ENCODE results near the gene SLC19A3.

Gene SLC19A3

DNA sequence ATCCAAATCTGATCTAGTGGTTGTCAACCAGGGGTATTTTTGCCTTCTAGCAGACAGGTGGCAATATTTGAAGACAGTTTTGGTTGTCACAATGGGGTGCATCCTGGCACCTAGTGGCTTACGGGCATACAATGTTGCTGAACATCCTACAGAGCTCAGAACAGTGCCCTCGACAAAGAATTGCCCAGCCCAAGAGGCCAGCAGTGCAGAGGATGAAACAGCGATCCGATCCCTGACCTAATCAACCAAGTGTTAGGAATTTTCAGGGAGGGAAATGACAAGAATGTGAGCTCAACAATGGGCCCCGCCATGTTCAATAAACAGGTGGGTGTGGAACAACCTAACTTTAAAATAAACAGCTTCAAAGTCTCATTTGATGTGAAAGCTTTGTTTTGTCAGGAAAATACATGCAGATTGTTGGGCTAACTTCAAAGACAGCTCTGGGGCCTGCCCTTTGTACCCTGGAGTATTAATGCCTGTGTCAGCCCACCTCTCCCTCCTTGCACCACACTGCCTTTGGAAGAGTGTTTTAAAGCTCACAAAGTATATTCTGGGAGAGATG, 73.8 kb downstream of the SLC19A3 start:
- FAIRE-seq (no peak), DNase-seq (ENCODE audit: extremely low spot score, insufficient read length, low read depth) (no peak)

DNA sequence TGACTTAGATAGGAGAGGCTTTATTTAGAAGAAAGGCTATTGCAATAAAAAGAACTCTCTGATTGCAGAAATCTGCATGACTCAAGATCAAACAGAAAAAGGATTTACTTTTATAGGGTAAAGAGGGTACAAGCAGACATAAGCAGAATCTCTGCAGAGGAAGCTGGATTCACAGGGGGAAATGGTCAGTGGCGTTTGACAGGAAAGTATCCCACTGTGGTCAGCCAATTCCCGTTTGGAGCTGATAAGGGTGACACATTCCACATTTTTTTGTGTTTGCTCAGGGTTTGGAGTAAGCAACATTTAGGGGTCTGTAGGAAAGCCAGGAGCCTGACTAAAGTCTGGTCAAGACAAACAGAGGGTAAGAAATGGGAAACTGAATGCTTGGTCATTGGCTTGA, 75.2 kb downstream of the SLC19A3 start:
- DNase-seq (ENCODE audit: extremely low spot score, insufficient read length, low read depth) (no peak), FAIRE-seq (no peak)

DNA sequence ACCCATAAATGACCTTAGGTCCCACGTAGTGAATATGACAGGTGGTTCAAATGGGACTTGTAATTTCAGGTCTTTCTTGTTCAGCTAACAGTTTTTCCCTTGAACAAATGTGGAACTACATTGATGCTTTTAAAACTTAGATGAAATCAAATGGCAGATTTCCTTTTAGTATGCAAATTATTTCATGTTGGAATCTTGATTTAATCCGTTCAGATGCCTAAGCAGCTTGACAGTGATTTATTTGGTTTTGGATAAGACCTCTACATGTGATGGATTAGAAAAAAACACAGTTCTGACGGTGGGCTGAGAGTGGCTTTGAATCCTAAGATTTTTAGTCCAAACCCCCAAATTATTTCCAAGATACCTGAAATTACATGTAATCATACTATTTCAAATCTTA, 83.6 kb downstream of the SLC19A3 start:
- FAIRE-seq, result no peak
- no peak for DNase-seq (ENCODE audit: extremely low spot score, insufficient read length, low read depth)

Measured in GM18507 (cell line).